ENCODE measurements around the gene AHCY.

GRCh38 chr20:34290471-34290870 lies 12.7 kb downstream of the AHCY start:
- TF ChIP-seq POLR2A (IDR thresholded peaks at IDR 0.05; ENCODE audit: low read depth, low read length) (no peak), POLR2AphosphoS5 (IDR thresholded peaks at IDR 0.05; ENCODE audit: low read depth, low read length) (no peak)

Data from GM12892 (cell line).